C4-2B (cell line): ENCODE results near the gene ABRAXAS1.

Experiments
- CTCF ChIP-seq: fragments of 450-650 bp; conservative IDR thresholded peaks from 2 replicates; pipeline ENCODE4 v1.5.1; 2017; ENCODE audit warnings: mild to moderate bottlenecking
- ZFX ChIP-seq: fragments of 450-650 bp; IDR thresholded peaks from 2 replicates; pipeline ENCODE4 v1.6.1; 2017

- TF ChIP-seq CTCF = no peak
- TF ChIP-seq ZFX = no peak
These were observed 19.1 kb upstream of the ABRAXAS1 start for GRCh38 chr4:83503974-83504373.
